HCT116 (cell line): ENCODE measurements around the gene MSH2. TPM values are rescaled to one million over a fixed set of nuclear protein-coding genes. Genes with fewer than 3 reads are reported as not detected.

Experiments used
- ATAC-seq: fragments of 200-7000 bp; cut with Tn5 transposase; 2 replicates; pipeline ENCODE4 v1.9.1; 2020; ENCODE audit warnings: mild to moderate bottlenecking, moderate library complexity
- BruUV-seq: library from RNA; stranded (reverse); fragments of 400-500 nt; replicated peaks from 2 replicates; lab custom pipeline; 2021; lab: Mats Ljungman, UMichigan
- CTCF ChIA-PET: fragments of 300-600 bp; sonication (Branson Sonifier 250); formaldehyde crosslinking; loops from one replicate; lab custom pipeline; 2021; ENCODE audit warnings: antibody characterized with exemption; lab: Charles Lee
- POLR2A ChIA-PET: fragments of 300-600, 350-600 bp; sonication (Branson Sonifier 250); formaldehyde crosslinking; loops from one replicate; lab custom pipeline; 2021; ENCODE audit warnings: antibody characterized with exemption; lab: Charles Lee
- RAD21 ChIA-PET, 2 experiments: fragments of 300-600 bp; sonication (Branson Sonifier 250); formaldehyde crosslinking; loops; one replicate each; lab custom pipeline; 2023; ENCODE audit warnings: low total read pairs in 2 of 2; ENCODE audit not compliant: uncharacterized antibody in 2 of 2, unreplicated experiment in 2 of 2, low non-redundant PET in 1 of 2; lab: Charles Lee
- DNase-seq: peaks from one replicate; pipeline ENCODE4 v3.0.0-alpha.2; 2010; ENCODE audit warnings: low read depth, low spot score
- H2AFZ ChIP-seq: fragments of 200-600 bp; shearing (Covaris generic), sonication (generic); 2 replicates; pipeline ENCODE4 v1.6.1; 2017; ENCODE audit warnings: low read depth, mixed run types, mixed read lengths, antibody characterized with exemption, low read length; ENCODE audit not compliant: poor library complexity, severe bottlenecking
- H3K27ac ChIP-seq: 2 replicates; pipeline ENCODE4 v1.5.1; 2012; ENCODE audit warnings: low read depth, low read length
- H3K27me3 ChIP-seq: fragments of 200-600 bp; sonication (generic); 2 replicates; pipeline ENCODE4 v1.6.1; 2016; ENCODE audit warnings: mixed run types, low read length, mixed read lengths; ENCODE audit not compliant: insufficient read depth
- H3K36me3 ChIP-seq, 2 experiments: fragments of 200-500 bp in 1 of 2; fragments of 200-600 bp in 1 of 2; sonication (Bioruptor generic) in 1 of 2; sonication (generic) in 1 of 2; 2 replicates each; pipeline versions ENCODE4 v1.5.1 to v1.6.1; 2014 to 2016; ENCODE audit warnings: low read length in 2 of 2, inconsistent platforms in 1 of 2, mixed read lengths in 1 of 2, mixed run types in 1 of 2; ENCODE audit not compliant: insufficient read depth in 2 of 2, control insufficient read depth in 1 of 2
- H3K4me1 ChIP-seq, 2 experiments: fragments of 200-600 bp in 1 of 2; sonication (generic) in 1 of 2; 2 replicates each; pipeline versions ENCODE4 v1.5.1 to v1.6.1; 2012 to 2017; ENCODE audit warnings: low read length in 2 of 2, inconsistent platforms in 1 of 2, mild to moderate bottlenecking in 1 of 2, mixed read lengths in 1 of 2, mixed run types in 1 of 2, moderate library complexity in 1 of 2; ENCODE audit not compliant: insufficient read depth in 2 of 2, control insufficient read depth in 1 of 2
- H3K4me2 ChIP-seq: fragments of 200-600 bp; sonication (generic); 2 replicates; pipeline ENCODE4 v1.6.1; 2017; ENCODE audit warnings: mixed run types, low read length, mixed read lengths
- H3K4me3 ChIP-seq, 2 experiments: fragments of 200-600 bp in 1 of 2; sonication (generic) in 1 of 2; replicated peaks in 1 of 2; 2 replicates each; pipeline ENCODE4 v1.5.1; 2011 to 2016; ENCODE audit warnings: low read length in 2 of 2, control low read depth in 1 of 2, low read depth in 1 of 2, mild to moderate bottlenecking in 1 of 2, mixed read lengths in 1 of 2, mixed run types in 1 of 2
- H3K79me2 ChIP-seq: fragments of 200-600 bp; sonication (generic); 2 replicates; pipeline ENCODE4 v1.6.1; 2017; ENCODE audit warnings: mild to moderate bottlenecking, mixed run types, low read length, moderate library complexity, mixed read lengths; ENCODE audit not compliant: insufficient read depth
- H3K9ac ChIP-seq: fragments of 200-600 bp; sonication (generic); 2 replicates; pipeline ENCODE4 v1.6.1; 2016; ENCODE audit warnings: low read length, mixed read lengths
- H3K9me2 ChIP-seq: fragments of 200-600 bp; sonication (generic), shearing (Covaris generic); 2 replicates; pipeline ENCODE4 v1.6.1; 2017; ENCODE audit warnings: mixed run types, mild to moderate bottlenecking, moderate library complexity; ENCODE audit not compliant: insufficient read depth
- H3K9me3 ChIP-seq, 2 experiments: fragments of 200-500 bp in 1 of 2; fragments of 200-600 bp in 1 of 2; sonication (Bioruptor generic) in 1 of 2; sonication (generic) in 1 of 2; 2 replicates each; pipeline ENCODE4 v1.6.1; 2014 to 2017; ENCODE audit warnings: low read length in 2 of 2, mixed read lengths in 2 of 2, inconsistent platforms in 1 of 2, low read depth in 1 of 2, mild to moderate bottlenecking in 1 of 2, mixed run types in 1 of 2, moderate library complexity in 1 of 2; ENCODE audit not compliant: control insufficient read depth in 1 of 2, insufficient read depth in 1 of 2
- H4K20me1 ChIP-seq: fragments of 200-600 bp; sonication (generic), shearing (Covaris generic); 2 replicates; pipeline ENCODE4 v1.6.1; 2017; ENCODE audit warnings: mixed run types, mild to moderate bottlenecking, moderate library complexity; ENCODE audit not compliant: insufficient read depth
- CBX3 ChIP-seq: IDR thresholded peaks from 2 replicates; pipeline ENCODE4 v1.6.1; 2012; ENCODE audit warnings: low read depth
- ELF1 ChIP-seq: IDR thresholded peaks from 2 replicates; pipeline ENCODE4 v1.6.1; 2012; ENCODE audit warnings: low read depth, borderline replicate concordance
- JUND ChIP-seq: IDR thresholded peaks from 2 replicates; pipeline ENCODE4 v1.6.1; 2012
- SIN3A ChIP-seq: IDR thresholded peaks from 2 replicates; pipeline ENCODE4 v1.6.1; 2012; ENCODE audit warnings: low read depth
- SP1 ChIP-seq: IDR thresholded peaks from 2 replicates; pipeline ENCODE4 v1.6.1; 2012; ENCODE audit warnings: low read depth
- SRF ChIP-seq: IDR thresholded peaks from 2 replicates; pipeline ENCODE4 v1.6.1; 2012; ENCODE audit warnings: low read depth
- YY1 ChIP-seq: IDR thresholded peaks from 2 replicates; pipeline ENCODE4 v1.6.1; 2011; ENCODE audit warnings: low read length, low read depth, moderate library complexity, mild to moderate bottlenecking; ENCODE audit not compliant: insufficient replicate concordance; ENCODE audit errors: extremely low read depth
- ZFX ChIP-seq: fragments of 450-650 bp; IDR thresholded peaks from 2 replicates; pipeline ENCODE4 v1.6.1; 2017
- ZNF274 ChIP-seq: fragments of 200-500 bp; sonication (Bioruptor generic); IDR thresholded peaks from 2 replicates; pipeline ENCODE4 v1.6.1; 2014; ENCODE audit warnings: mild to moderate bottlenecking, low read depth, low read length, inconsistent platforms
- intact Hi-C: fragments of 100-400 bp; cut with micrococcal nuclease; formaldehyde crosslinking; loops from 2 replicates; pipeline ENCODE4 v1.10.0; 2022
- total RNA-seq: library from RNA; stranded (reverse); gene quantifications from one replicate; pipeline ENCODE4 v1.2.1, GENCODE V29; 2021; ENCODE audit not compliant: unreplicated experiment
- TF ChIP-seq, protein P1 (sequence below): IDR thresholded peaks from 2 replicates; pipeline ENCODE4 v1.6.1; 2012; ENCODE audit warnings: low read depth
- TF ChIP-seq, protein P2 (sequence below): IDR thresholded peaks from 2 replicates; pipeline ENCODE4 v1.6.1; 2011; ENCODE audit warnings: mild to moderate bottlenecking, low read length, moderate library complexity; ENCODE audit not compliant: insufficient replicate concordance; ENCODE audit errors: extremely low read depth
- TF ChIP-seq, protein P3 (sequence below): IDR thresholded peaks from 2 replicates; pipeline ENCODE4 v1.6.1; 2012

The MSH2 gene
- total RNA-seq, 1 experiment from 2014 or later: 54.9 TPM

DNA sequence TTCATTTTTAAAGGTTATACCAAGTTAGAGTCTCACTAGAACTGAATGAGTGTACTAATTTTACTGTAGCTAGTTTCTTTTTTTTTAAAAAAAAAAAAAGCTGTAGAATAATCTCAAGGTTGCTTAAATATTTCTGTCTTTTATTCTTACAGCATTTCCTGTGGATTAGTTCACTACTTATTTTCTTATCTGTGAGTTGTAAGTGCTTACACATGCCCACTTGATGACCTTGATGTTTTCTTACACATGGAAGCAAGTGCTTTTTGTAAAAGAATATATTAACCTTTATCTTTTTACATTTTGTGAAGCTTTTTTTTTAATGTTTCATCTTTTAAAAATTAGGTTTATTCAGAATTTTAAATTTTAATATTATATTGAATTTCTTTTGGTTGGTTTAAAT lies 57.8 kb downstream of the MSH2 start:
- Histone ChIP-seq H3K9me3 (no peaks in the 10 kb centered on the region), H3K79me2 (no peaks in the 10 kb centered on the region), H3K27me3 (no peaks in the 10 kb centered on the region), H3K9me2 (no peaks in the 10 kb centered on the region), H3K9ac (no peak overlapping the region), H3K36me3 (peaks cover 10 to 12% of the 10 kb centered on the region in 2 experiments), H3K4me2 (no peak overlapping the region), H3K27ac (no peak overlapping the region), H3K4me1 (no peaks in the 10 kb centered on the region), H3K4me3 (no peak overlapping the region), H2AFZ (no peak overlapping the region), H4K20me1 (no peaks in the 10 kb centered on the region)
- DNase-seq: no peak
- ATAC-seq: no peak
- intact Hi-C loops: no loop called here
- TF ChIP-seq JUND (no peak), SRF (no peak), SP1 (no peak), ELF1 (no peak), SIN3A (no peak), ZFX (no peak), ZNF274 (no peak), YY1 (no peak), CBX3 (no peak)
- TF ChIP-seq, protein P1, sequence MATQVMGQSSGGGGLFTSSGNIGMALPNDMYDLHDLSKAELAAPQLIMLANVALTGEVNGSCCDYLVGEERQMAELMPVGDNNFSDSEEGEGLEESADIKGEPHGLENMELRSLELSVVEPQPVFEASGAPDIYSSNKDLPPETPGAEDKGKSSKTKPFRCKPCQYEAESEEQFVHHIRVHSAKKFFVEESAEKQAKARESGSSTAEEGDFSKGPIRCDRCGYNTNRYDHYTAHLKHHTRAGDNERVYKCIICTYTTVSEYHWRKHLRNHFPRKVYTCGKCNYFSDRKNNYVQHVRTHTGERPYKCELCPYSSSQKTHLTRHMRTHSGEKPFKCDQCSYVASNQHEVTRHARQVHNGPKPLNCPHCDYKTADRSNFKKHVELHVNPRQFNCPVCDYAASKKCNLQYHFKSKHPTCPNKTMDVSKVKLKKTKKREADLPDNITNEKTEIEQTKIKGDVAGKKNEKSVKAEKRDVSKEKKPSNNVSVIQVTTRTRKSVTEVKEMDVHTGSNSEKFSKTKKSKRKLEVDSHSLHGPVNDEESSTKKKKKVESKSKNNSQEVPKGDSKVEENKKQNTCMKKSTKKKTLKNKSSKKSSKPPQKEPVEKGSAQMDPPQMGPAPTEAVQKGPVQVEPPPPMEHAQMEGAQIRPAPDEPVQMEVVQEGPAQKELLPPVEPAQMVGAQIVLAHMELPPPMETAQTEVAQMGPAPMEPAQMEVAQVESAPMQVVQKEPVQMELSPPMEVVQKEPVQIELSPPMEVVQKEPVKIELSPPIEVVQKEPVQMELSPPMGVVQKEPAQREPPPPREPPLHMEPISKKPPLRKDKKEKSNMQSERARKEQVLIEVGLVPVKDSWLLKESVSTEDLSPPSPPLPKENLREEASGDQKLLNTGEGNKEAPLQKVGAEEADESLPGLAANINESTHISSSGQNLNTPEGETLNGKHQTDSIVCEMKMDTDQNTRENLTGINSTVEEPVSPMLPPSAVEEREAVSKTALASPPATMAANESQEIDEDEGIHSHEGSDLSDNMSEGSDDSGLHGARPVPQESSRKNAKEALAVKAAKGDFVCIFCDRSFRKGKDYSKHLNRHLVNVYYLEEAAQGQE: no peak
- TF ChIP-seq, protein P2, sequence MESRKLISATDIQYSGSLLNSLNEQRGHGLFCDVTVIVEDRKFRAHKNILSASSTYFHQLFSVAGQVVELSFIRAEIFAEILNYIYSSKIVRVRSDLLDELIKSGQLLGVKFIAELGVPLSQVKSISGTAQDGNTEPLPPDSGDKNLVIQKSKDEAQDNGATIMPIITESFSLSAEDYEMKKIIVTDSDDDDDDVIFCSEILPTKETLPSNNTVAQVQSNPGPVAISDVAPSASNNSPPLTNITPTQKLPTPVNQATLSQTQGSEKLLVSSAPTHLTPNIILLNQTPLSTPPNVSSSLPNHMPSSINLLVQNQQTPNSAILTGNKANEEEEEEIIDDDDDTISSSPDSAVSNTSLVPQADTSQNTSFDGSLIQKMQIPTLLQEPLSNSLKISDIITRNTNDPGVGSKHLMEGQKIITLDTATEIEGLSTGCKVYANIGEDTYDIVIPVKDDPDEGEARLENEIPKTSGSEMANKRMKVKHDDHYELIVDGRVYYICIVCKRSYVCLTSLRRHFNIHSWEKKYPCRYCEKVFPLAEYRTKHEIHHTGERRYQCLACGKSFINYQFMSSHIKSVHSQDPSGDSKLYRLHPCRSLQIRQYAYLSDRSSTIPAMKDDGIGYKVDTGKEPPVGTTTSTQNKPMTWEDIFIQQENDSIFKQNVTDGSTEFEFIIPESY: no peak
- TF ChIP-seq, protein P3, sequence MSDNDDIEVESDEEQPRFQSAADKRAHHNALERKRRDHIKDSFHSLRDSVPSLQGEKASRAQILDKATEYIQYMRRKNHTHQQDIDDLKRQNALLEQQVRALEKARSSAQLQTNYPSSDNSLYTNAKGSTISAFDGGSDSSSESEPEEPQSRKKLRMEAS: no peak
- BruUV-seq: no TSS peak
- ChIA-PET RAD21 (no interaction called here), POLR2A (no interaction called here), CTCF (interaction anchor here (1.4 kb wide), 1 partner anchor 23 kb away, joined by 3 read pairs; no protein-coding TSS in a partner anchor)
